Mucosa of rectum (tissue), 2 donors: ENCODE data around the gene UGT1A4.
"Not testable (repeated sequence)": the region's sequence is repeated elsewhere in the genome, so short reads cannot be mapped to it uniquely, and the experiment has no call there.

Source experiments
- H3K27ac ChIP-seq, 2 donors: one replicate each; pipeline ENCODE4 v1.7.0; 2013; ENCODE audit warnings: inconsistent platforms in 2 of 2, low read depth in 2 of 2, low read length in 2 of 2
- H3K27me3 ChIP-seq, 2 donors: one replicate each; pipeline ENCODE4 v1.7.0; 2013; ENCODE audit warnings: low read length in 2 of 2; ENCODE audit not compliant: control insufficient read depth in 2 of 2, insufficient read depth in 2 of 2
- H3K36me3 ChIP-seq, 2 donors: one replicate each; pipeline ENCODE4 v1.7.0; 2013; ENCODE audit warnings: low read length in 2 of 2; ENCODE audit not compliant: control insufficient read depth in 2 of 2, insufficient read depth in 2 of 2
- H3K4me1 ChIP-seq, 2 donors: one replicate each; pipeline ENCODE4 v1.7.0; 2013; ENCODE audit warnings: low read length in 2 of 2, mild to moderate bottlenecking in 1 of 2; ENCODE audit not compliant: control insufficient read depth in 2 of 2, insufficient read depth in 2 of 2
- H3K4me3 ChIP-seq, 2 donors: one replicate each; pipeline ENCODE4 v1.7.0; 2013; ENCODE audit warnings: low read length in 2 of 2
- H3K9ac ChIP-seq, 2 donors: one replicate each; pipeline ENCODE4 v1.7.0; 2013; ENCODE audit warnings: low read length in 2 of 2, low read depth in 1 of 2, mild to moderate bottlenecking in 1 of 2
- H3K9me3 ChIP-seq, 2 donors: one replicate each; pipeline ENCODE4 v1.7.0; 2013; ENCODE audit warnings: low read length in 2 of 2; ENCODE audit not compliant: control insufficient read depth in 2 of 2
- donor health status: healthy.
- donor health status: Normal muscosa, but diverticular disease.

Gene UGT1A4

DNA sequence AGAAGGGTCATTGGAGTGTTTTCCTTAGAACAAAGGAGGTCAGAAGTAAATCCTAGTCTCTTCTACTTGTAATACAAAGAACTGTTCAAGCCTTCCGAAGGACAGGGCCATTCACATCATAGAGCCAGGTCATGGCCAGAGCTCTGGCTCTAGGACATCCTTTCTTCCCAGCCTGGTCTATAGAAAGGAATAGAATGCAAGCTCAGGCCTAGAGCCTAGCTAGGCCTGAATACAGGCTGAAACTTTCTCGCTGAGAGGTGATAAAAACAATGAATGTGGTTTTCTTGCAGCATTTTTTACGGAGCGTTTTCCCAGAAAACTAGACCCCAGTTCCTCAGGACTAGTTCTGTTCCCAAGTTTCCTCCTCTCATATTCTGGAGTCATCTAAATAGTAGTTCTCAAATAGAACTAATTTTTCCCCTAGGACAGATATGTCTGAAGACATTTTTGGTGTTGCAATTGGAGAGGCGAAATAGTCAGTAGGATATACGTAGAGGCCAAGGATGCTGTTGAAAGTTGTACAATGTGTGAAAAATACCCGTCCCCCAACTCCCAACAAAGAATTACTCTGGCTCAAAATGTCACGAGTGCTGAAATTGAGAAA is 19.0 kb upstream of the UGT1A4 start:
- no peak overlapping the region for H3K9ac ChIP-seq
- no peaks in the 10 kb centered on the region for H3K9me3 ChIP-seq
- H3K36me3 ChIP-seq: no peaks in the 10 kb centered on the region
- no peak overlapping the region for H3K4me3 ChIP-seq
- H3K27me3 ChIP-seq: no peaks in the 10 kb centered on the region
- no peaks in the 10 kb centered on the region for H3K4me1 ChIP-seq
- H3K27ac ChIP-seq: no peak overlapping the region

DNA sequence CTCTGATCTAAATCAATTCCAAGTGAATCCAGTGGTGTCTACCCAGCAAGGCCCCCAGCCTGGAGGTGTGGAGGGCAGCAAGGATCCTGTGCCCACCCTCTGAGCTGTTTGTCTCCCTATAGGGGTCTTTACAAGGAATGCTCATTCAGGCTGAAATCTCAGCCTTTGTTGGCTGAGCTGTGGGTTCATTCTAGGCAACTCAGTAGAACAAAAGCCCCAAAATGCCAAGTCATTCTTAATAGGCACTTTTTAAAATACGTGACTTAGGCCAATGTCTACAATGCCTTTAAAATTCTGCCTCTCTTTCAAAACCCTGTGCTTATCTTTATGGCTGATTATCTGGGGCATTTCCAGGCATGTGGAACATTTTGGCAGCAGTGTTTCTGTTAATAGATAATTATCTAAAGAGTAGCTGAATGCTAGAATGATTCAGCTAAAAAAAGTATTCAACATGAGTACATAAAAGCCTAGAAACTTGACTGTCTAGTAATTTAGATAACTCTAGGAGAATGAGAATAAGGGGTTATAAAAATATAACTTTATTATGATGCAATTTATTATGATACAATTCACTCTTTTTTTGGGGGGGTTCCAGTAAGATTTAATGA is 18.4 kb upstream of the UGT1A4 start:
- Histone ChIP-seq H3K27me3 (no peaks in the 10 kb centered on the region), H3K9ac (no peak overlapping the region), H3K4me3 (no peak overlapping the region), H3K36me3 (no peaks in the 10 kb centered on the region), H3K9me3 (no peaks in the 10 kb centered on the region), H3K4me1 (no peaks in the 10 kb centered on the region), H3K27ac (no peak overlapping the region)

- not testable (repeated sequence) for H3K9ac ChIP-seq, H3K4me3 ChIP-seq, H3K9me3 ChIP-seq, H3K27me3 ChIP-seq, H3K36me3 ChIP-seq, H3K4me1 ChIP-seq, H3K27ac ChIP-seq
Observed at GRCh38 chr2:233700842-233701241, 17.7 kb upstream of the UGT1A4 start.

DNA sequence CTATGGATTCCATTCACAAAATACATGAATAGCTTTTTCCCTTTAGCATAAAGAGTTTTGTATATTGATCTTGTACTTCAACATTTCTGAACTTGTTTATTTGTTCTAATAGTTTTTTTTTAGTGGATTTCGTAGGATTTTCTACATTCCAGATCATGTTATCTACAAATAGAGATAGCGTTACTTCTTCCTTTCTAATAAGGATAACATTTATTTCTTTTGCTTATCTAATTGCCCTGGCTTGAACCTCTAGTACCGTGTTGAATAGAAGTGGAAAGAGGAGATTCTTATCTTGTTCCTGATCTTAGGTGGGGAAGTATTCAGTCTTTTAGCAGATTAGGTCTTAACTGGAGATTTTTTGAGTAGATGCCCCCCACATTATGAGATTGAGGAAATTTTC is 16.3 kb upstream of the UGT1A4 start:
- H3K27ac ChIP-seq: no peak overlapping the region
- H3K4me1 ChIP-seq: no peaks in the 10 kb centered on the region
- no peaks in the 10 kb centered on the region for H3K36me3 ChIP-seq
- no peaks in the 10 kb centered on the region for H3K9me3 ChIP-seq
- H3K27me3 ChIP-seq: no peaks in the 10 kb centered on the region
- H3K4me3 ChIP-seq: no peak overlapping the region
- no peak overlapping the region for H3K9ac ChIP-seq

DNA sequence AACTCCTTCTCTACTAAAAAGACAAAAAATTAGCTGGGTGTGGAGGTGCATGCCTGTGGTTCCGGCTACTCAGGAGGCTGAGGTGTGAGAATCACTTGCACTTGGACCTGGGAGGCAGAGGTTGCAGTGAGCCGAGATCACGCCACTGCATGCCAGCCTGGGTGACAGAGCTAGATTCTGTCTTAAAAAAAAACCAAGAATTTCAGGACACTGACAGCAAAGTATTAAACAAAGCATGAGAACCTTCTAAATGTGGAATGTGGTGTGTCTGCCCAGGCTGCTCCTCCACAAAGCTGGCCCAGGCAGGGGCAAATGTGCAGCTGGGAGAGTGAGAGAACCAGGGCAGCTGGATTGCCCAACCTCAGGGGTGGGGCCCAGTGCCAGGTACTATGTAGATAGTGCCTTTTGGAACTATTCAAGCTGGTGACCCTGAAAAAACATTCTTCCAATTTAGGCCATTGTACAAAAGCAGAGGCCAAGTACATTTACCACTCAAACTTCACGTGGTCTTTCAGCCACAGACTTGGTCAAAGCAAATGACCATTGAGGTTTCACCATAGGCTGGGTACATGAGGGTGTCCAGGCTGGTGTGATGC is 12.5 kb upstream of the UGT1A4 start:
- Histone ChIP-seq H3K4me1 (no peaks in the 10 kb centered on the region), H3K27ac (no peak overlapping the region), H3K36me3 (no peaks in the 10 kb centered on the region), H3K9ac (no peak overlapping the region), H3K27me3 (no peaks in the 10 kb centered on the region), H3K4me3 (no peak overlapping the region), H3K9me3 (no peaks in the 10 kb centered on the region)

- H3K27ac ChIP-seq: no peak overlapping the region
- no peaks in the 10 kb centered on the region for H3K27me3 ChIP-seq
- H3K4me1 ChIP-seq: peaks cover 0 to 2% of the 10 kb centered on the region in 2 donors
- no peaks in the 10 kb centered on the region for H3K36me3 ChIP-seq
- no peaks in the 10 kb centered on the region for H3K9me3 ChIP-seq
- H3K9ac ChIP-seq: no peak overlapping the region
- H3K4me3 ChIP-seq: no peak overlapping the region
Observed at GRCh38 chr2:233706720-233707119, 11.8 kb upstream of the UGT1A4 start.

DNA sequence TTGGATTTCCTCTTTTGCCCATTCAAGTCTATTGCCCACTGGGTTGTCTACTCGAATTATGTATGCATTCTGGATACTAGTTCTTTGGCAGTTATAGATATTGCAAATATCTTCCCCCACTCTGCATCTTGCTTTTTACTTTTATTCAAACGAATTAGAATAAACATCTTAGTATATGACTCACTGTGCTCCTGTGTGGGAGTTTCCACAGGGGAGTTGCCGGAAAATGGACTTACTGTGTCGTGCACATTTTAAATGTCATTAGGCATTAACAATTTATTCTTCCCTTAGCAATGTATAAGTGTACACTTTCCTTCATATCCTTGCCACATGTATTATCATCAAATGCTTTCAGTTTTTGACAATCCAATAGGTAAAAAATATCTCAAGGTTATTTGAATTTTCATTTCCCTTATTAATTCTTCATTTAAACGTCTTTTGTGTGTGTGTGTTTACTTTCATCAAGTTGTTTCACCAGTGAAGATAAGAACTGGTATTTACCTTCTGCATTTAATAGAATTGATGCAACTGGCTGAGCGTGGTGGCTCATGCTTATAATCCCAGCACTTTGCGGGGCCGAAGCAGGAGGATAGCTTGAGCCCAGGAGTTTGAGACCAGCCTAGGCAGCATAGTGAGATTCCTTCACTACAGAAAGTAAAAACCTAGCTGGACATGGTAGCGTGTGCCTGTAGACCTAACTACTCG is 10.4 kb upstream of the UGT1A4 start:
- peaks cover 0 to 2% of the 10 kb centered on the region in 2 donors for H3K4me1 ChIP-seq
- H3K4me3 ChIP-seq: no peak overlapping the region
- H3K9me3 ChIP-seq: no peaks in the 10 kb centered on the region
- peaks cover 0 to 1% of the 10 kb centered on the region in 2 donors for H3K27me3 ChIP-seq
- no peak overlapping the region for H3K27ac ChIP-seq
- H3K36me3 ChIP-seq: no peaks in the 10 kb centered on the region
- H3K9ac ChIP-seq: no peak overlapping the region

- H3K27me3 ChIP-seq: peaks cover 0 to 2% of the 10 kb centered on the region in 2 donors
- H3K9ac ChIP-seq: no peak overlapping the region
- H3K27ac ChIP-seq: no peak overlapping the region
- peaks cover 0 to 2% of the 10 kb centered on the region in 2 donors for H3K4me1 ChIP-seq
- H3K36me3 ChIP-seq: no peaks in the 10 kb centered on the region
- no peak overlapping the region for H3K4me3 ChIP-seq
- H3K9me3 ChIP-seq: no peaks in the 10 kb centered on the region
Observed at GRCh38 chr2:233708942-233709341, 9.6 kb upstream of the UGT1A4 start.

GRCh38 chr2:233711312-233712008 is 7.1 kb upstream of the UGT1A4 start:
- H3K4me3 ChIP-seq: no peak overlapping the region
- peaks cover 0 to 2% of the 10 kb centered on the region in 2 donors for H3K4me1 ChIP-seq
- H3K36me3 ChIP-seq: no peaks in the 10 kb centered on the region
- H3K9me3 ChIP-seq: no peaks in the 10 kb centered on the region
- H3K27me3 ChIP-seq: peaks cover 0 to 2% of the 10 kb centered on the region in 2 donors
- H3K9ac ChIP-seq: no peak overlapping the region
- H3K27ac ChIP-seq: no peak overlapping the region
